ENCODE measurements around the gene YBX3.

GRCh38 chr12:10709808-10710207 lies 13.3 kb downstream of the YBX3 start:
- TF ChIP-seq, protein P1, sequence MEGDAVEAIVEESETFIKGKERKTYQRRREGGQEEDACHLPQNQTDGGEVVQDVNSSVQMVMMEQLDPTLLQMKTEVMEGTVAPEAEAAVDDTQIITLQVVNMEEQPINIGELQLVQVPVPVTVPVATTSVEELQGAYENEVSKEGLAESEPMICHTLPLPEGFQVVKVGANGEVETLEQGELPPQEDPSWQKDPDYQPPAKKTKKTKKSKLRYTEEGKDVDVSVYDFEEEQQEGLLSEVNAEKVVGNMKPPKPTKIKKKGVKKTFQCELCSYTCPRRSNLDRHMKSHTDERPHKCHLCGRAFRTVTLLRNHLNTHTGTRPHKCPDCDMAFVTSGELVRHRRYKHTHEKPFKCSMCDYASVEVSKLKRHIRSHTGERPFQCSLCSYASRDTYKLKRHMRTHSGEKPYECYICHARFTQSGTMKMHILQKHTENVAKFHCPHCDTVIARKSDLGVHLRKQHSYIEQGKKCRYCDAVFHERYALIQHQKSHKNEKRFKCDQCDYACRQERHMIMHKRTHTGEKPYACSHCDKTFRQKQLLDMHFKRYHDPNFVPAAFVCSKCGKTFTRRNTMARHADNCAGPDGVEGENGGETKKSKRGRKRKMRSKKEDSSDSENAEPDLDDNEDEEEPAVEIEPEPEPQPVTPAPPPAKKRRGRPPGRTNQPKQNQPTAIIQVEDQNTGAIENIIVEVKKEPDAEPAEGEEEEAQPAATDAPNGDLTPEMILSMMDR (conservative IDR thresholded peaks at IDR 0.05), result no peak
- TF ChIP-seq EZH2 (IDR thresholded peaks at IDR 0.05; ENCODE audit: low read depth), result no peak
